Endothelial cell of umbilical vein (primary cell): ENCODE data around the gene SULT1C2. TPM values are rescaled to one million over a fixed set of nuclear protein-coding genes. Genes with fewer than 3 reads are reported as not detected.

ENCODE experiments used
- BruUV-seq: library from RNA; stranded (reverse); fragments of 400-500 nt; replicated peaks from 2 replicates; lab custom pipeline; 2021; lab: Mats Ljungman, UMichigan
- CTCF ChIA-PET: fragments of 300-600, 350-600 bp; sonication (Branson Sonifier 250); formaldehyde crosslinking; loops from one replicate; lab custom pipeline; 2021; ENCODE audit warnings: antibody characterized with exemption, inconsistent platforms; lab: Charles Lee
- POLR2A ChIA-PET: fragments of 300-600, 350-600 bp; sonication (Branson Sonifier 250); formaldehyde crosslinking; loops from one replicate; lab custom pipeline; 2021; ENCODE audit warnings: antibody characterized with exemption, inconsistent platforms; lab: Charles Lee
- DNase-seq: peaks from one replicate; pipeline ENCODE4 v3.0.0-alpha.2; 2011; ENCODE audit warnings: low read depth, low spot score
- FAIRE-seq: peaks from 2 replicates; lab custom pipeline; 2011; peaks lifted over from hg19 to GRCh38; lab: Jason Lieb, UNC
- H2AFZ ChIP-seq: 2 replicates; pipeline ENCODE4 v1.6.0; 2012; ENCODE audit warnings: low read depth, low read length, control low read depth, inconsistent platforms
- H3K27ac ChIP-seq: 2 replicates; pipeline ENCODE4 v1.5.1; 2011; ENCODE audit warnings: low read depth, mild to moderate bottlenecking, control low read depth, low read length, moderate library complexity; ENCODE audit not compliant: insufficient read depth
- H3K27me3 ChIP-seq, 2 experiments: 2 replicates each; pipeline versions ENCODE4 v1.6.0 to v1.6.1; 2011; ENCODE audit warnings: low read length in 2 of 2, mixed read lengths in 1 of 2; ENCODE audit not compliant: control insufficient read depth in 2 of 2, insufficient read depth in 2 of 2
- H3K36me3 ChIP-seq, 2 experiments: 2 replicates in 1 of 2; 3 replicates in 1 of 2; pipeline ENCODE4 v1.5.1; 2011; ENCODE audit warnings: low read length in 2 of 2, mild to moderate bottlenecking in 1 of 2, moderate library complexity in 1 of 2; ENCODE audit not compliant: control insufficient read depth in 2 of 2, insufficient read depth in 2 of 2; ENCODE audit errors: extremely low read depth in 1 of 2
- H3K4me1 ChIP-seq: 3 replicates; pipeline ENCODE4 v1.5.1; 2011; ENCODE audit warnings: mild to moderate bottlenecking, low read length; ENCODE audit not compliant: control insufficient read depth, insufficient read depth; ENCODE audit errors: extremely low read depth
- H3K4me2 ChIP-seq: 2 replicates; pipeline ENCODE4 v1.6.1; 2011; ENCODE audit warnings: low read length, control low read depth, mixed read lengths; ENCODE audit not compliant: insufficient read depth
- H3K4me3 ChIP-seq, 3 experiments: fragments of 200-600 bp in 1 of 3; sonication (generic), shearing (Covaris generic) in 1 of 3; replicated peaks in 1 of 3; 2 replicates each; pipeline ENCODE4 v1.5.1; 2011 to 2016; ENCODE audit warnings: control low read depth in 3 of 3, low read length in 3 of 3, mild to moderate bottlenecking in 2 of 3, inconsistent platforms in 1 of 3, low read depth in 1 of 3, moderate library complexity in 1 of 3; ENCODE audit not compliant: insufficient read depth in 1 of 3
- H3K79me2 ChIP-seq: 2 replicates; pipeline ENCODE4 v1.6.0; 2012; ENCODE audit warnings: low read length, inconsistent platforms; ENCODE audit not compliant: control insufficient read depth, insufficient read depth
- H3K9ac ChIP-seq: replicated peaks from 2 replicates; pipeline ENCODE3; 2011; ENCODE audit warnings: low read length, control low read depth; ENCODE audit not compliant: insufficient read depth; ENCODE audit errors: extremely low read depth
- H3K9me1 ChIP-seq: replicated peaks from 3 replicates; pipeline ENCODE4 v1.6.0; 2011; ENCODE audit warnings: mild to moderate bottlenecking, low read length; ENCODE audit not compliant: control insufficient read depth, insufficient read depth; ENCODE audit errors: extremely low read depth
- H3K9me3 ChIP-seq: replicated peaks from 2 replicates; pipeline ENCODE4 v1.5.1; 2012; ENCODE audit warnings: low read length, inconsistent platforms; ENCODE audit not compliant: control insufficient read depth, insufficient read depth
- H4K20me1 ChIP-seq: replicated peaks from 2 replicates; pipeline ENCODE3; 2011; ENCODE audit warnings: mild to moderate bottlenecking, low read length; ENCODE audit not compliant: control insufficient read depth, insufficient read depth; ENCODE audit errors: extremely low read depth
- CTCF ChIP-seq, 2 donors: IDR thresholded peaks; 1 replicate in 1 of 2; 2 replicates in 1 of 2; pipeline ENCODE4 v1.5.1; 2011; ENCODE audit warnings: low read length in 2 of 2, mild to moderate bottlenecking in 2 of 2, moderate library complexity in 2 of 2, control low read depth in 1 of 2, inconsistent platforms in 1 of 2, low read depth in 1 of 2; ENCODE audit not compliant: insufficient read depth in 1 of 2; ENCODE audit errors: extremely low read depth in 1 of 2
- EZH2 ChIP-seq: IDR thresholded peaks from 2 replicates; pipeline ENCODE4 v1.6.1; 2012; ENCODE audit warnings: borderline replicate concordance, low read depth, mild to moderate bottlenecking, moderate library complexity, low read length, inconsistent platforms; ENCODE audit not compliant: severe bottlenecking
- FOS ChIP-seq: IDR thresholded peaks from 2 replicates; pipeline ENCODE4 v1.6.1; 2011; ENCODE audit warnings: mild to moderate bottlenecking, low read length, moderate library complexity, borderline replicate concordance; ENCODE audit not compliant: insufficient read depth
- GATA2 ChIP-seq: IDR thresholded peaks from 2 replicates; pipeline ENCODE4 v1.7.0; 2011; ENCODE audit warnings: low read depth, mild to moderate bottlenecking, moderate library complexity, mixed read lengths, low read length; ENCODE audit not compliant: insufficient read length, insufficient read depth
- JUN ChIP-seq: IDR thresholded peaks from 2 replicates; pipeline ENCODE4 v1.6.1; 2011; ENCODE audit warnings: borderline replicate concordance, low read depth; ENCODE audit not compliant: insufficient read length, insufficient read depth
- MYC ChIP-seq: IDR thresholded peaks from one replicate; pipeline ENCODE4 v1.6.1; 2011; ENCODE audit warnings: mild to moderate bottlenecking, low read depth, low read length
- POLR2A ChIP-seq: IDR thresholded peaks from 2 replicates; pipeline ENCODE4 v1.6.1; 2012; ENCODE audit warnings: low read depth, mild to moderate bottlenecking, control low read depth, low read length
- POLR2AphosphoS5 ChIP-seq: IDR thresholded peaks from 2 replicates; pipeline ENCODE4 v1.6.1; 2012; ENCODE audit warnings: low read depth, mild to moderate bottlenecking, control low read depth, low read length, moderate library complexity; ENCODE audit not compliant: insufficient read depth
- dilution Hi-C: fragments of 300-500 bp; cut with MboI; formaldehyde crosslinking; loops from one replicate; pipeline ENCODE4 v1.15.0; 2019; ENCODE audit warnings: low sequenced_read_pairs; ENCODE audit not compliant: extremely low pct_ligation_motif_present
- intact Hi-C: fragments of 100-400 bp; cut with micrococcal nuclease; formaldehyde crosslinking; loops from one replicate; pipeline ENCODE4 v1.10.0; 2022
- polyA plus RNA-seq, 4 experiments: library from polyadenylated mRNA; depleted of rRNA in 3 of 4; stranded (reverse) in 3 of 4; unstranded in 1 of 4; fragments of >200 nt; gene quantifications; 2 replicates each; pipeline versions ENCODE4 v1.2.1 to v1.2.3, GENCODE V29; 2011 to 2012; ENCODE audit warnings: missing spikeins in 1 of 4
- total RNA-seq: library from RNA; stranded (reverse); gene quantifications from 2 replicates; pipeline ENCODE4 v1.2.3, GENCODE V29; 2021
- TF ChIP-seq, protein P1 (sequence below): IDR thresholded peaks from 2 replicates; pipeline ENCODE4 v1.6.1; 2011; ENCODE audit not compliant: insufficient read depth, insufficient read length

Gene SULT1C2
- total and polyA plus RNA-seq, 2 donors (not counting 3 experiments of a cell fraction or from before 2014, with no cell fraction given) = not detected

GRCh38 chr2:108239786-108240185 is 48.9 kb upstream of the SULT1C2 start, which contains the start of gene SULT1C3:
TSS of gene SULT1C3 (plus strand) at chr2:108239968. CDS start at chr2:108247195, 7,227 bp downstream.
- BruUV-seq = no TSS peak
- H2AFZ ChIP-seq = no peak within 1 kb of the TSS
- dilution Hi-C loops = no loop called here
- no peaks in the 10 kb centered on the region for H3K4me1 ChIP-seq
- no peaks in the 10 kb centered on the region for H4K20me1 ChIP-seq
- no peak within 1 kb of the TSS for H3K27ac ChIP-seq
- H3K4me3 ChIP-seq = no peak within 1 kb of the TSS
- CTCF ChIA-PET = no interaction called here
- TF ChIP-seq, protein P1, sequence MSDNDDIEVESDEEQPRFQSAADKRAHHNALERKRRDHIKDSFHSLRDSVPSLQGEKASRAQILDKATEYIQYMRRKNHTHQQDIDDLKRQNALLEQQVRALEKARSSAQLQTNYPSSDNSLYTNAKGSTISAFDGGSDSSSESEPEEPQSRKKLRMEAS = no peak
- no peak for TF ChIP-seq POLR2A
- no peak for TF ChIP-seq POLR2AphosphoS5
- TF ChIP-seq CTCF (IDR thresholded peaks at IDR 0.05; ENCODE audit: extremely low read depth in 1 of 2, insufficient read depth in 1 of 2, low read depth in 1 of 2, low read length in 2 of 2) = no peak
- TF ChIP-seq MYC = no peak
- TF ChIP-seq JUN = no peak
- TF ChIP-seq FOS = no peak
- TF ChIP-seq EZH2 = no peak
- TF ChIP-seq GATA2 = no peak
- H3K4me2 ChIP-seq = no peak within 1 kb of the TSS
- no peaks in the 10 kb centered on the region for H3K36me3 ChIP-seq
- no peaks in the 10 kb centered on the region for H3K27me3 ChIP-seq
- no peaks in the 10 kb centered on the region for H3K79me2 ChIP-seq
- H3K9me1 ChIP-seq = no peaks in the 10 kb centered on the region
- no peak for DNase-seq
- POLR2A ChIA-PET = no interaction called here
- intact Hi-C loops = no loop called here
- no peak for FAIRE-seq
- no peak within 1 kb of the TSS for H3K9ac ChIP-seq
- peaks cover 1% of the 10 kb centered on the region for H3K9me3 ChIP-seq
